Naive B cell (primary cell): ENCODE results near the gene DEGS2. TPM values are rescaled to one million over a fixed set of nuclear protein-coding genes. Genes with fewer than 3 reads are reported as not detected.

Experiments
- ATAC-seq, 2 donors: fragments of 150-1000 bp; cut with Tn5 transposase; 2 replicates each; pipeline ENCODE4 v1.10.0; 2021; ENCODE audit warnings: low read depth in 2 of 2, mild to moderate bottlenecking in 2 of 2, moderate library complexity in 2 of 2
- DNase-seq: peaks from one replicate; pipeline ENCODE4 v3.0.0; 2022
- H3K27ac Mint-ChIP-seq, 6 donors: one replicate each; pipeline ENCODE4 v1.8.0; 2020 to 2022; ENCODE audit warnings: mild to moderate bottlenecking in 6 of 6, mixed read lengths in 6 of 6, moderate library complexity in 5 of 6, inconsistent platforms in 2 of 6
- H3K27me3 Mint-ChIP-seq, 3 donors: one replicate each; pipeline ENCODE4 v1.8.0; 2021 to 2022; ENCODE audit warnings: mixed read lengths in 3 of 3, mild to moderate bottlenecking in 1 of 3
- H3K36me3 Mint-ChIP-seq, 2 donors: one replicate each; pipeline ENCODE4 v1.8.0; 2020 to 2022; ENCODE audit warnings: mixed read lengths in 2 of 2, inconsistent platforms in 1 of 2, mild to moderate bottlenecking in 1 of 2
- H3K4me1 Mint-ChIP-seq, 3 donors: one replicate each; pipeline ENCODE4 v1.8.0; 2020 to 2022; ENCODE audit warnings: mixed read lengths in 3 of 3, inconsistent platforms in 1 of 3, mild to moderate bottlenecking in 1 of 3, moderate library complexity in 1 of 3
- H3K4me3 Mint-ChIP-seq, 8 donors: one replicate each; pipeline ENCODE4 v1.8.0; 2020 to 2022; ENCODE audit warnings: mild to moderate bottlenecking in 8 of 8, mixed read lengths in 8 of 8, moderate library complexity in 8 of 8, inconsistent platforms in 2 of 8
- H3K9me3 Mint-ChIP-seq, 7 donors: one replicate each; pipeline ENCODE4 v1.8.0; 2020 to 2022; ENCODE audit warnings: mixed read lengths in 7 of 7, mild to moderate bottlenecking in 5 of 7, inconsistent platforms in 2 of 7, moderate library complexity in 1 of 7
- polyA plus RNA-seq, 6 donors: library from polyadenylated mRNA; unstranded; fragments of 300-500 nt; fragmentation: Illumina TruSeq; gene quantifications; one replicate each; pipeline ENCODE4 v1.2.3, GENCODE V29; 2021; ENCODE audit warnings: low read depth in 6 of 6

DEGS2 gene
- polyA plus RNA-seq, 6 donors from 2014 or later: 0.29 to 3.6 (median 0.96) TPM

GRCh38 chr14:100130521-100130920 is 28.9 kb downstream of the DEGS2 start:
- no peaks in the 10 kb centered on the region for H3K27me3 Mint-ChIP-seq
- DNase-seq (no peak), ATAC-seq (no peak)
- peaks cover 0 to 3% (median 3%) of the 10 kb centered on the region in 3 donors for H3K4me1 Mint-ChIP-seq
- peaks cover 5 to 33% of the 10 kb centered on the region in 2 donors for H3K36me3 Mint-ChIP-seq
- peak overlapping the region in 3 of 6 donors; percentile 12 to 67 (median 24) for H3K27ac Mint-ChIP-seq
- no peak overlapping the region for H3K4me3 Mint-ChIP-seq
- no peaks in the 10 kb centered on the region for H3K9me3 Mint-ChIP-seq

- DNase-seq: no peak
- H3K4me1 Mint-ChIP-seq: peaks cover 0 to 8% (median 6%) of the 10 kb centered on the region in 3 donors
- peak overlapping the region in 1 of 6 donors; percentile 50 for H3K27ac Mint-ChIP-seq
- ATAC-seq: no peak
- H3K27me3 Mint-ChIP-seq: no peaks in the 10 kb centered on the region
- no peaks in the 10 kb centered on the region for H3K9me3 Mint-ChIP-seq
- peaks cover 8 to 39% of the 10 kb centered on the region in 2 donors for H3K36me3 Mint-ChIP-seq
- peak overlapping the region in 1 of 8 donors; percentile 22 for H3K4me3 Mint-ChIP-seq
Observed at GRCh38 chr14:100129161-100129589, 30.3 kb downstream of the DEGS2 start.

DNA sequence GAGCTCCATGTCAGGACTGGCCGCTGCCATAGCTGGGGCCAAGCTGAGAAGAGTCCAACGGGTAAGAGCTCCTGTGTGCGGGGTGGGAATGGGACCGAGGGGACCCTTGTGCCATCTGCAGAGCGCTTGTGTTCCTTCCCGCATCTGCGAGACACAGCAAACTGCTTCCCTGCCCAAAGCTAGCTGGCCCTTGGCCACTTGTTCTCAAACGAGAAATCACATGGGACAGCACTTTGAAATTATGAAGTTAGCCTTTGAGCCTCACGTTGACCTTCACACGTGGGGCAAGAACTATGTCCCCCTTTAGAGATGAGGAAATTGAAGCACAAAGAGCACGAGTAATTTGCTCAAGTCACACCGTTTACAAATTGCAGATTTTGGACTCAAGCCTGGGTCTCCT is 30.8 kb downstream of the DEGS2 start:
- DNase-seq (no peak), ATAC-seq (no peak)
- peaks cover 4 to 34% of the 10 kb centered on the region in 2 donors for H3K36me3 Mint-ChIP-seq
- H3K4me3 Mint-ChIP-seq: no peak overlapping the region
- no peaks in the 10 kb centered on the region for H3K27me3 Mint-ChIP-seq
- no peaks in the 10 kb centered on the region for H3K9me3 Mint-ChIP-seq
- peaks cover 0 to 6% (median 5%) of the 10 kb centered on the region in 3 donors for H3K4me1 Mint-ChIP-seq
- H3K27ac Mint-ChIP-seq: no peak overlapping the region

DNA sequence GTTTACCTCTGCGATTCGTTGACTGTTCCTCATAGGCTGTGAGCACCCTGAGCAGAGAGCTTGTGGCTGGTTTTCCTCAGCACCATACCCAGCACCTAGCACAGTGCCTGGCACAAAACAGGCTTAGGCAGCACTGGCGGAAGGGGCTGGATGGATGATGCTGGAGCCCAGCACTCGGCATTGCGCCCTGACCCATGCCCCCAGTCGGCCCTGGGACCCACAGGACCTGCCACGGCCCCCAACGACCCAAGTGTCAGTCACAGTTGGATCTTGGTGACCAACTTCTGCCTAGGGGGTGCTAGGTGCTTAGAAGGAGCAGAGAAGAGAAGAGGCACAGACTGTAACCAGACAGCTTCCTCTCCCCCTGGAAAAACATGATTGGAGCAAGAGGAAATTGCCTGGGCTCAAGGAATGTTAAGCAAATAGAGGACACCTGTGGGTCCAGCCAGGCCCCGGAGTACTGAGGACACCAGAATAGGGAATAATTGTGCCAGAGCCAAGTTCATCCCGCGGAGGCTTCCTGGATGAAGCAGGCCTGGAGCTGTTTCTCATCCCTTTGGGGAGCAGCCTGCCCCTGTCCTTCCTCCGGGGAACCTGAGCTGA is 31.5 kb downstream of the DEGS2 start:
- H3K27ac Mint-ChIP-seq: no peak overlapping the region
- H3K4me3 Mint-ChIP-seq: no peak overlapping the region
- H3K36me3 Mint-ChIP-seq: peaks cover 4 to 31% of the 10 kb centered on the region in 2 donors
- H3K9me3 Mint-ChIP-seq: no peaks in the 10 kb centered on the region
- ATAC-seq: no peak
- no peak for DNase-seq
- peaks cover 3 to 7% (median 6%) of the 10 kb centered on the region in 3 donors for H3K4me1 Mint-ChIP-seq
- no peaks in the 10 kb centered on the region for H3K27me3 Mint-ChIP-seq

DNA sequence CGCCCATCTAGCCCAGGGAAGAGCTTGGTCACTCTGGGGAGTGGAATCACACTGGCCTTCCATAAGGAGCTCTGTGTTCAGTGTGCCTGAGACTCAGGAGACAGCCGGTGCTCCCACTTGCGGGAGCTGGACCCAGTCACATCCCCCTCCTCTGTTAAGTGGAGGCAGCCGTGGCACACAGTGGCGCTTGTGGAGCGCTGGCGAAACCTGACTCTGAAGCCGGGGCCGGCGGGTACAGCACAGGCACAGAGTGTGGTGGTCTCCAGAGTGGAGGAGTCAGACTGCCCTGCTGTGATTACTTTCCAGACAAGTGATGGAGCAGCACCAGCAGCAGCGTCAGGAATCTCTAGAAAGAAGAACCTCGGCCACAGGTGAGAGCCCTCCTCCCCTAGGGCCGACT is 33.0 kb downstream of the DEGS2 start:
- DNase-seq (no peak), ATAC-seq (no peak)
- Mint-ChIP-seq H3K27ac (peak overlapping the region in 1 of 6 donors; percentile 56), H3K27me3 (no peaks in the 10 kb centered on the region), H3K4me3 (no peak overlapping the region), H3K9me3 (no peaks in the 10 kb centered on the region), H3K4me1 (peaks cover 5 to 8% (median 6%) of the 10 kb centered on the region in 3 donors), H3K36me3 (peaks cover 4 to 26% of the 10 kb centered on the region in 2 donors)

DNA sequence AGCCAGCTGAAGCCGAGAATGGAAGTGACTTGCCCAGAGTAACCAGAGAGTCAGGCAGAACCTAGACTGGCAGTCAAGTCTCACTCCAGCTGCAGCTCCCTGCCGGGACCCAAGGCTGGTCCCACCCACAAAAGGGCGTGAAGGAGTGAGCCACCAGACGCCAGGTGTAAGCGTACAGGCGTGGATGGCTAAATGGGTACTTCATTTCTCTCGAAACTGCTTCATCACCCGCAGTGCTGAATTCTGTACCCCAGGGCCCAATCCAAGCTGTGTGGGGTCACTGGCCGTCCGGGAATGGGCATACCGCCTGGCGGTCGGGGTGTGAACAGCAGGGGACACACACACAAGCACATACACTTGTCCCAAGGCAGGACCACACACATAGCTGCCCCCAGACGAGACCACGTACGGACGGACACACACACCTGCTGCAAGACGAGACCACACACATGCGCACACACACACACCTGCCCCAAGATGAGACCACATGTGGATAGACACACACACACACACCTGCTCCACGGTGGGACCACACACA is 34.8 kb downstream of the DEGS2 start:
- H3K36me3 Mint-ChIP-seq: peaks cover 8 to 16% of the 10 kb centered on the region in 2 donors
- H3K9me3 Mint-ChIP-seq: no peaks in the 10 kb centered on the region
- H3K27ac Mint-ChIP-seq: peak overlapping the region in 4 of 6 donors; percentile 2 to 92 (median 58)
- no peak overlapping the region for H3K4me3 Mint-ChIP-seq
- no peak for DNase-seq
- H3K4me1 Mint-ChIP-seq: peaks cover 5 to 14% (median 6%) of the 10 kb centered on the region in 3 donors
- no peak for ATAC-seq
- no peaks in the 10 kb centered on the region for H3K27me3 Mint-ChIP-seq

- ATAC-seq: no peak
- Mint-ChIP-seq H3K4me3 (no peak overlapping the region), H3K4me1 (peaks cover 11 to 14% (median 13%) of the 10 kb centered on the region in 3 donors), H3K36me3 (peaks cover 8 to 16% of the 10 kb centered on the region in 2 donors), H3K27ac (peak overlapping the region in 1 of 6 donors; percentile 79), H3K27me3 (no peaks in the 10 kb centered on the region), H3K9me3 (no peaks in the 10 kb centered on the region)
- no peak for DNase-seq
Observed at GRCh38 chr14:100123618-100124017, 35.8 kb downstream of the DEGS2 start.

- Mint-ChIP-seq H3K4me3 (no peak overlapping the region), H3K36me3 (peaks cover 8 to 14% of the 10 kb centered on the region in 2 donors), H3K9me3 (no peaks in the 10 kb centered on the region), H3K4me1 (peaks cover 20 to 23% (median 23%) of the 10 kb centered on the region in 3 donors), H3K27me3 (no peaks in the 10 kb centered on the region), H3K27ac (peak overlapping the region in 2 of 6 donors; percentile 76 to 79)
- DNase-seq (no peak), ATAC-seq (no peak)
Observed at GRCh38 chr14:100122481-100123223, 36.8 kb downstream of the DEGS2 start.

DNA sequence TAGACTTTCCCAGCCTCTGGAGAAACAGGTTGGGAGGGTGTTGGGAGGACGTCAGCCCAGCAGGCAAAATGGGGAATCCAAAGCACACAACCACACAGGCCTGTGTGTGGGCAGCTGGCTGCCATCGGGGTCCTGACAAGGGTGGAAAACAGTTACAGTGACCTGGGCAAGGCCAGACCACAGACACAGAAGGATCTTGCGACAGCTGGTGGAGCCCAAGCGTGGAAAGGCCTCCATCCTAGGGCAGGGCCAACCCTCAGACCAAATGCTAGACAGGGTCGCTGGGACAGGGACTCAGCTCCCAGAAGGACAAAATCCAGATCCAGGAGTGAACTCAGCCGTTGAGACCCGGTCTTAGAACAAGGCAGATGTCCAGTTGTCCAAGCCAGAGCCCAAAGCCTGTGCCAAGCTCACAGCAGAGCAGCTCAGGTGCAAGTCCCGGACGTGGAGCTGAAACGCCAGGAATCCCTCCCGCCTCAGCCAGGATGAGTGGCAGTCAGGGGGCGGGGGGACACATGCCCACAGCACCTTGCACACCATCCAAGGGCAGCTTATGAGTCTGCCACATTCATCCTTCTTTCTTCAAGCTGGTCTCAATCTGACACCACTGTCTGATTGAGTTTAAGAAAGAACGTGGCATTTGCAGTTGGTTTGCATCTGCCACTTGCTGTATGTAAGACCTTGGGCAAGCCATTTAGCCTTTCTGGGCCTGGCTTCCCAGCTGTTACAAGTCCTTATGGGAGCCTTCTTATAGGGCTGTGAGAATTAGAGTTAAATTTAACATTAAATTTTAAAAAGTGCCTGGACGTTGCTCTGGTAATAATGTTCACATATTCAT is 37.6 kb downstream of the DEGS2 start:
- no peak for ATAC-seq
- peak overlapping the region in 2 of 6 donors; percentile 42 to 60 for H3K27ac Mint-ChIP-seq
- peaks cover 8 to 9% of the 10 kb centered on the region in 2 donors for H3K36me3 Mint-ChIP-seq
- peaks cover 26 to 29% (median 28%) of the 10 kb centered on the region in 3 donors for H3K4me1 Mint-ChIP-seq
- no peak for DNase-seq
- no peaks in the 10 kb centered on the region for H3K9me3 Mint-ChIP-seq
- H3K27me3 Mint-ChIP-seq: no peaks in the 10 kb centered on the region
- no peak overlapping the region for H3K4me3 Mint-ChIP-seq

DNA sequence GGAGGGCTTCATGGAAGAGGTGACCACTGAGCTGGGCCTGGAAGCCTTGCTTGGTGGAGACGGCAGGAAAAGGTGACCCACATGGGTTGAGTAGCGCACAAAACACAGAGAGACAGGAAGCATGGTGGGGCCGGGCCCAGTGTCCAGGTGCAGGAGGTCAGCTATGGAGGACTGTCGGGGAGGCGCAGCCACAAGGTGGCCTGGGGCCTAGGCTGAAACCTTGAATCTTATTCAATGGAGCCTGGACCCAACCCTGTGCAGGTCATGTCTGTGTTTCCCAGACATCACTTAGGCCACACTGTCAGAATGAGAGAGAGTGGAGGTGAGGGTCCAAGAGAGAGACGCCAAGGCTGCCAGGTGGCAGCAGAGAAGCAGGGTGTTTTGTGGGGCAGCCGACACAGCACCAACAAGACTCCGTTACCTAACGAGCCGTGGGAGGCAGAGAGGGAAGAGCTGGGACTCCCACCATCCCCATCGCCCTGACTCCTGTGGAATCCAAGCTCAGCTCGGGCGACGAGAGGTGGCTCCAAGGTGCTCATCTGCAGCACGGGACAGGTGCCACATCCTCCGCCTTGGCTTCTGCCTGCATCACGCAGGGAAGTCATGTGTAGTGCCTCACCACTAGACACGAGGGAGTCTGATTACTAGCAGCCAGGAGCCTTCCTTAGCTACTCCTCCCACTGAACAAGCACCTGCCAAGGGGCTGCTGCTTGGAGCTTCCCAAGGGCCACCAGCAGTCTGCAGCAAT is 38.7 kb downstream of the DEGS2 start:
- Mint-ChIP-seq H3K27me3 (no peaks in the 10 kb centered on the region), H3K4me1 (peaks cover 33 to 38% (median 38%) of the 10 kb centered on the region in 3 donors), H3K27ac (peak overlapping the region in 4 of 6 donors; percentile 1 to 73 (median 56)), H3K4me3 (no peak overlapping the region), H3K9me3 (no peaks in the 10 kb centered on the region), H3K36me3 (peaks cover 8 to 9% of the 10 kb centered on the region in 2 donors)
- DNase-seq (no peak), ATAC-seq (no peak)

- Mint-ChIP-seq H3K9me3 (no peaks in the 10 kb centered on the region), H3K27ac (peak overlapping the region in 3 of 6 donors; percentile 18 to 76 (median 67)), H3K27me3 (no peaks in the 10 kb centered on the region), H3K36me3 (peaks cover 0 to 4% of the 10 kb centered on the region in 2 donors), H3K4me1 (peaks cover 28 to 40% (median 37%) of the 10 kb centered on the region in 3 donors), H3K4me3 (peak overlapping the region in 1 of 8 donors; percentile 30)
- DNase-seq: no peak
- ATAC-seq: no peak
Observed at GRCh38 chr14:100119251-100119650, 40.2 kb downstream of the DEGS2 start.

GRCh38 chr14:100118396-100119011 is 40.9 kb downstream of the DEGS2 start:
- Mint-ChIP-seq H3K9me3 (no peaks in the 10 kb centered on the region), H3K27ac (peak overlapping the region; percentile 53 to 91 (median 74)), H3K4me3 (peak overlapping the region in 1 of 8 donors; percentile 79), H3K36me3 (peaks cover 0 to 4% of the 10 kb centered on the region in 2 donors), H3K4me1 (peaks cover 33 to 43% (median 41%) of the 10 kb centered on the region in 3 donors), H3K27me3 (no peaks in the 10 kb centered on the region)
- DNase-seq (no peak), ATAC-seq (no peak)
